Loucy (cell line): ENCODE data around the gene PXMP4.

Experiments
- H2AFZ ChIP-seq: fragments of 200-600 bp; sonication (generic); 2 replicates; pipeline ENCODE4 v1.6.0; 2016; ENCODE audit warnings: antibody characterized with exemption, mild to moderate bottlenecking, low read length, moderate library complexity
- H3F3A ChIP-seq: fragments of 200-600 bp; 2 replicates; pipeline ENCODE4 v1.6.0; 2016; ENCODE audit warnings: antibody characterized with exemption, low read depth, mild to moderate bottlenecking
- H3K27me3 ChIP-seq: fragments of 200-600 bp; sonication (generic); 2 replicates; pipeline ENCODE4 v1.6.1; 2014; ENCODE audit warnings: low read length, mild to moderate bottlenecking; ENCODE audit not compliant: insufficient read depth, poor library complexity, severe bottlenecking
- H3K36me3 ChIP-seq: fragments of 200-600 bp; sonication (generic); 2 replicates; pipeline ENCODE4 v1.6.1; 2016; ENCODE audit warnings: low read length; ENCODE audit not compliant: insufficient read depth
- H3K4me1 ChIP-seq: fragments of 200-600 bp; sonication (generic); 2 replicates; pipeline ENCODE4 v1.5.1; 2014; ENCODE audit warnings: low read length, mild to moderate bottlenecking; ENCODE audit not compliant: insufficient read depth, poor library complexity, severe bottlenecking
- H3K4me2 ChIP-seq: fragments of 200-600 bp; sonication (generic); 2 replicates; pipeline ENCODE4 v1.6.0; 2014; ENCODE audit warnings: antibody characterized with exemption, low read length, low read depth, mild to moderate bottlenecking; ENCODE audit not compliant: poor library complexity, severe bottlenecking
- H3K4me3 ChIP-seq: fragments of 200-600 bp; sonication (generic); 2 replicates; pipeline ENCODE4 v1.5.1; 2014; ENCODE audit warnings: low read length, mild to moderate bottlenecking, mixed read lengths; ENCODE audit not compliant: poor library complexity, severe bottlenecking
- H3K79me2 ChIP-seq: fragments of 200-600 bp; sonication (generic); 2 replicates; pipeline ENCODE4 v1.6.1; 2014; ENCODE audit warnings: low read length; ENCODE audit not compliant: insufficient read depth
- H3K9ac ChIP-seq: fragments of 200-600 bp; sonication (generic); 2 replicates; pipeline ENCODE4 v1.6.0; 2014; ENCODE audit warnings: mild to moderate bottlenecking, low read depth, low read length, moderate library complexity; ENCODE audit not compliant: poor library complexity, severe bottlenecking
- H3K9me2 ChIP-seq: fragments of 200-600 bp; sonication (generic); replicated peaks from 2 replicates; pipeline ENCODE4 v1.6.1; 2016; ENCODE audit warnings: low read depth, low read length, mixed read lengths
- H3K9me3 ChIP-seq: fragments of 200-600 bp; sonication (generic); 2 replicates; pipeline ENCODE4 v1.6.1; 2014; ENCODE audit warnings: mild to moderate bottlenecking, antibody characterized with exemption, low read length, low read depth; ENCODE audit not compliant: insufficient read depth
- H4K20me1 ChIP-seq: fragments of 200-600 bp; sonication (generic); 2 replicates; pipeline ENCODE4 v1.6.0; 2014; ENCODE audit warnings: antibody characterized with exemption, low read length, mild to moderate bottlenecking; ENCODE audit not compliant: insufficient read depth, poor library complexity, severe bottlenecking
- EZH2phosphoT487 ChIP-seq: fragments of 200-600 bp; IDR thresholded peaks from 2 replicates; pipeline ENCODE4 v1.6.1; 2018; ENCODE audit warnings: antibody characterized with exemption, mild to moderate bottlenecking, moderate library complexity, borderline replicate concordance
- TF ChIP-seq, protein P1 (sequence below): fragments of 200-600 bp; sonication (generic); conservative IDR thresholded peaks from 2 replicates; pipeline ENCODE4 v1.5.1; 2014; ENCODE audit warnings: mild to moderate bottlenecking, antibody characterized with exemption, low read length

Gene PXMP4

DNA sequence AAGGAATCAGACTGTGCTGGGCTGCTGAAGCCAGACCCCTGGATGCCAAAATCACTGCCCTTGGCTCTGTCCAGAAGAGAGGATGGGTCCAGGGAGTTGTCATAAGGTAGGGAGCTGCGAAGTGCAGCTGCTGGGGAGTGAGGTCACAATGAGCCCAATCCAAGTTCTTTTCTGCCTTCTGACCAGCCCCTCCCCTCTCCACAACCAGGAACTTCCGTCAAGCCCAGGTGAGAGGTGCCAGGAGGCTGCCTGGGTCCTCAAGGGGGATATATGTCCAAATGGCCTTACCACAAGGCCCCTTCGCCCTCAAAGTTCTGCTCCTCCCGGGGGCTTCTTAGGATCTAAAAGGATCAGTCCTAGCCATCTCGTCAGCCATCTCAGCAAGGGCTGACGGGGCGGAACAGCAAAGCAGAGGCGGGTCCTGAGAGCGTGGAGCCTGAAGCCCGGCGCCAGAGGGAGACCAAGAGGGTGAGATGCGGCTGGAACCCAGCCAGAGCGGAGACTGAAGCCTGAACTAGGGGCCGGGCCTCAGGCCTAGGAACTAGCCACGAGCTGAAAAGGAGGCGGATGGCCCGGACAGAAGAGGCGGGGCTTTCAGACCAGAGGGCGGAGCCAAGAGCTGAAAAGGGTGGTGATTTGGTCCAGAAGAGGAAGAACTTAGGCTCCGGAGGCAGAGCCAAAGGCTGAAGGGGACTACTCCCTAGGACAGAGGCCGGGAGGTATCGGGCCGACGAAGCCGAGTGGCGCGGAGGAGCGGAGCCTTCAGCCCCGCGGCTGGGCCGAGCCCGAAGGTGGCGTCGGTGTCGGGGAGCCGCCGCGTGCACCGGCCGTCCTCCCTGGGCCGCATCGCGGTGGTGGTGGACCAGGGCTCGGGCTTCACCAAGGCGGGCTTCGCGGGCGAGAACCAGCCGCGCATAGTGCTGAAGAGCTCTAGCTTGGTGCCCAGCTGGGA lies 53.5 kb downstream of the PXMP4 start, which contains the start of gene ACTL10:
Gene ACTL10, plus strand, starts transcription at position 651 of the 952 bp plus-strand sequence. CDS start 555 bp downstream, outside the sequence.
- no peak within 1 kb of the TSS for H3K9ac ChIP-seq

DNA sequence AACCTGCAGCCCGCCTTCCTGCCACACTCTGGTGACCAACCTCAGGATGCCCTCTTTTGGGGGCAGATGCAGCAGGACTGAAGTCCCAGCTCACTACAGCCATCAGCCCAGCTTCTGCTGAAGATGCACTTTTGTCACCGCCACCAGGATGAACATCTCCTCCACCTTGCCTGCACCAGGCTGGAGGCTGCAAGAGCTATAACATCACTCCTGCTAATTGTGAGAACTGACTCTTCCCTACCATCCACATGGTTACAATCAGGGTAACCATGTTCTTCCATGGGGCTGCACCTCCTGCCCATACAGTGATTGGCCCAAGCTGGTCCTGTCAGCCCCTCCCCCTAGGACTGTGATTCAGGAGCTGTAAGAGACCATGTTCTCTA lies 55.4 kb downstream of the PXMP4 start:
- Histone ChIP-seq H3K4me3 (peak overlapping the region; percentile 76), H3K79me2 (no peaks in the 10 kb centered on the region), H3K4me1 (peaks cover 20% of the 10 kb centered on the region), H3K9ac (peak overlapping the region; percentile 86), H2AFZ (no peak overlapping the region), H3K36me3 (no peaks in the 10 kb centered on the region), H4K20me1 (no peaks in the 10 kb centered on the region), H3K27me3 (no peaks in the 10 kb centered on the region), H3K4me2 (peak overlapping the region; percentile 91), H3K9me3 (no peaks in the 10 kb centered on the region), H3F3A (no peaks in the 10 kb centered on the region), H3K9me2 (no peaks in the 10 kb centered on the region)
- TF ChIP-seq, protein P1, sequence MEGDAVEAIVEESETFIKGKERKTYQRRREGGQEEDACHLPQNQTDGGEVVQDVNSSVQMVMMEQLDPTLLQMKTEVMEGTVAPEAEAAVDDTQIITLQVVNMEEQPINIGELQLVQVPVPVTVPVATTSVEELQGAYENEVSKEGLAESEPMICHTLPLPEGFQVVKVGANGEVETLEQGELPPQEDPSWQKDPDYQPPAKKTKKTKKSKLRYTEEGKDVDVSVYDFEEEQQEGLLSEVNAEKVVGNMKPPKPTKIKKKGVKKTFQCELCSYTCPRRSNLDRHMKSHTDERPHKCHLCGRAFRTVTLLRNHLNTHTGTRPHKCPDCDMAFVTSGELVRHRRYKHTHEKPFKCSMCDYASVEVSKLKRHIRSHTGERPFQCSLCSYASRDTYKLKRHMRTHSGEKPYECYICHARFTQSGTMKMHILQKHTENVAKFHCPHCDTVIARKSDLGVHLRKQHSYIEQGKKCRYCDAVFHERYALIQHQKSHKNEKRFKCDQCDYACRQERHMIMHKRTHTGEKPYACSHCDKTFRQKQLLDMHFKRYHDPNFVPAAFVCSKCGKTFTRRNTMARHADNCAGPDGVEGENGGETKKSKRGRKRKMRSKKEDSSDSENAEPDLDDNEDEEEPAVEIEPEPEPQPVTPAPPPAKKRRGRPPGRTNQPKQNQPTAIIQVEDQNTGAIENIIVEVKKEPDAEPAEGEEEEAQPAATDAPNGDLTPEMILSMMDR, result no peak
- TF ChIP-seq EZH2phosphoT487, result no peak

More for the DNA sequence above, 53.5 kb downstream of the PXMP4 start, which contains the start of gene ACTL10:
- TF ChIP-seq, protein P1, result no peak
- TF ChIP-seq EZH2phosphoT487, result no peak
- Histone ChIP-seq H3K4me2 (peak within 1 kb of the TSS; percentile 59), H3K4me1 (peaks cover 20% of the 10 kb centered on the region), H3K79me2 (no peaks in the 10 kb centered on the region), H3K27me3 (no peaks in the 10 kb centered on the region), H3K9me3 (no peaks in the 10 kb centered on the region), H2AFZ (no peak within 1 kb of the TSS), H3F3A (no peaks in the 10 kb centered on the region), H3K4me3 (peak within 1 kb of the TSS; percentile 60), H3K9me2 (no peaks in the 10 kb centered on the region), H4K20me1 (no peaks in the 10 kb centered on the region), H3K36me3 (no peaks in the 10 kb centered on the region)

DNA sequence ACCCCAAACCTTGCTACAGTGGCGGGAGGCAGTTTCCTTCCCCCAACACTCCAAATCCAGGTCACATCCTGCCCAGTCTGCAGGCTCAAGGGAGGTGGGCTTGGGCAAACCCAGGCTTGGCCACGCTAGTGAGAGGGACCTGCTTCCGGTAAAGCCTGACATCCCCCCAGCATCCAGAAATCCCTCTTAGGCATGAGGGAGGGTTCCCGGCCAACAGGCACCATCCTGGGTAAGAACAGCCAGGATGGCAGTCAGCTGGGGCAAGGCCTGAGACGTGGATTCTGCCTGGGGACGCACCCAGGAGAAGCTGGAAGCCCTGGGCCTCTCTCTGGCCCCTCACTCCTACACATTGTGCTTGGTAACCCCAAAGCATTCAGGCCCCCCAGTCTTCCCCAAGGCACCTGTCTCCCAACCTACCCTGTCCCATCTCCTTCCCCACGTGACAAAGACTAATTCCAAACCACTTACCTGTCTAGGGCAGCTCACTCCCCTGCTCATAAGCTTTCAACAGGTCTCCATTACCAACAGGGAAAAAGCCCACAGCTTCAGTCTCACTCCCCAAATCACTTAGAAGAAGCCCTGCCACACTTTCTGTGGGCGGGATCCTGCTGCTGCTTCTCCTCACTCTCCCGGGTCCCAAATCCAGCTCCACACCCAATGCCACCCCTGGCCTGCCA lies 55.9 kb downstream of the PXMP4 start:
- H2AFZ ChIP-seq, result peak overlapping the region; percentile 76
- H3K9ac ChIP-seq, result peak overlapping the region; percentile 86
- no peaks in the 10 kb centered on the region for H3K79me2 ChIP-seq
- peaks cover 20% of the 10 kb centered on the region for H3K4me1 ChIP-seq
- H3F3A ChIP-seq, result no peaks in the 10 kb centered on the region
- H3K9me3 ChIP-seq, result no peaks in the 10 kb centered on the region
- H3K4me2 ChIP-seq, result peak overlapping the region; percentile 91
- H3K4me3 ChIP-seq, result peak overlapping the region; percentile 76
- TF ChIP-seq EZH2phosphoT487, result no peak
- no peaks in the 10 kb centered on the region for H3K9me2 ChIP-seq
- no peaks in the 10 kb centered on the region for H3K27me3 ChIP-seq
- H4K20me1 ChIP-seq, result no peaks in the 10 kb centered on the region
- H3K36me3 ChIP-seq, result no peaks in the 10 kb centered on the region
